SKM-1 (cell line): Measurements from ENCODE around the gene CREB3L1.

ENCODE experiments used
- DNase-seq: peaks from one replicate; lab custom pipeline; 2025; ENCODE audit not compliant: unreplicated experiment; lab: John Stamatoyannopoulos, UW

Gene CREB3L1, protein sequence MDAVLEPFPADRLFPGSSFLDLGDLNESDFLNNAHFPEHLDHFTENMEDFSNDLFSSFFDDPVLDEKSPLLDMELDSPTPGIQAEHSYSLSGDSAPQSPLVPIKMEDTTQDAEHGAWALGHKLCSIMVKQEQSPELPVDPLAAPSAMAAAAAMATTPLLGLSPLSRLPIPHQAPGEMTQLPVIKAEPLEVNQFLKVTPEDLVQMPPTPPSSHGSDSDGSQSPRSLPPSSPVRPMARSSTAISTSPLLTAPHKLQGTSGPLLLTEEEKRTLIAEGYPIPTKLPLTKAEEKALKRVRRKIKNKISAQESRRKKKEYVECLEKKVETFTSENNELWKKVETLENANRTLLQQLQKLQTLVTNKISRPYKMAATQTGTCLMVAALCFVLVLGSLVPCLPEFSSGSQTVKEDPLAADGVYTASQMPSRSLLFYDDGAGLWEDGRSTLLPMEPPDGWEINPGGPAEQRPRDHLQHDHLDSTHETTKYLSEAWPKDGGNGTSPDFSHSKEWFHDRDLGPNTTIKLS

DNA sequence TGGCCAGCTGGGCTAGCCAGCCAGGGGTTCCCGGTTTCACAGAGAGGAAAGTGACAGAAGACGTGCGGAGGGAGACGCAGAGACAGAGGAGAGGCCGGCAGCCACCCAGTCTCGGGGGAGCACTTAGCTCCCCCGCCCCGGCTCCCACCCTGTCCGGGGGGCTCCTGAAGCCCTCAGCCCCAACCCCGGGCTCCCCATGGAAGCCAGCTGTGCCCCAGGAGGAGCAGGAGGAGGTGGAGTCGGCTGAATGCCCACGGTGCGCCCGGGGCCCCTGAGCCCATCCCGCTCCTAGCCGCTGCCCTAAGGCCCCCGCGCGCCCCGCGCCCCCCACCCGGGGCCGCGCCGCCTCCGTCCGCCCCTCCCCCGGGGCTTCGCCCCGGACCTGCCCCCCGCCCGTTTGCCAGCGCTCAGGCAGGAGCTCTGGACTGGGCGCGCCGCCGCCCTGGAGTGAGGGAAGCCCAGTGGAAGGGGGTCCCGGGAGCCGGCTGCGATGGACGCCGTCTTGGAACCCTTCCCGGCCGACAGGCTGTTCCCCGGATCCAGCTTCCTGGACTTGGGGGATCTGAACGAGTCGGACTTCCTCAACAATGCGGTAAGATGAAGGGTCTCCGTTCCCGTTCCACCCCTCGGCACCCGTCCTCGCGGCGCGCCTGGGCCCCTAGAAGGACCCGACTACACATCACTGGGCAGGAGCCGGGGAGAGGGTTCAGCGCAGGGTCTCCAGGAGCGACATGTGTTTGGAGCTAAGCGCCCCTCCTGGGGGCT lies at the start of gene CREB3L1:
Gene CREB3L1 (plus strand): TSS at position 41 of the 765 bp plus-strand sequence. CDS start 450 bp downstream, at position 491.
- no peak for DNase-seq

GRCh38 chr11:46229230-46229629 lies 48.2 kb upstream of the CREB3L1 start:
- DNase-seq, result no peak

GRCh38 chr11:46234311-46234710 lies 43.2 kb upstream of the CREB3L1 start:
- DNase-seq, result no peak

DNA sequence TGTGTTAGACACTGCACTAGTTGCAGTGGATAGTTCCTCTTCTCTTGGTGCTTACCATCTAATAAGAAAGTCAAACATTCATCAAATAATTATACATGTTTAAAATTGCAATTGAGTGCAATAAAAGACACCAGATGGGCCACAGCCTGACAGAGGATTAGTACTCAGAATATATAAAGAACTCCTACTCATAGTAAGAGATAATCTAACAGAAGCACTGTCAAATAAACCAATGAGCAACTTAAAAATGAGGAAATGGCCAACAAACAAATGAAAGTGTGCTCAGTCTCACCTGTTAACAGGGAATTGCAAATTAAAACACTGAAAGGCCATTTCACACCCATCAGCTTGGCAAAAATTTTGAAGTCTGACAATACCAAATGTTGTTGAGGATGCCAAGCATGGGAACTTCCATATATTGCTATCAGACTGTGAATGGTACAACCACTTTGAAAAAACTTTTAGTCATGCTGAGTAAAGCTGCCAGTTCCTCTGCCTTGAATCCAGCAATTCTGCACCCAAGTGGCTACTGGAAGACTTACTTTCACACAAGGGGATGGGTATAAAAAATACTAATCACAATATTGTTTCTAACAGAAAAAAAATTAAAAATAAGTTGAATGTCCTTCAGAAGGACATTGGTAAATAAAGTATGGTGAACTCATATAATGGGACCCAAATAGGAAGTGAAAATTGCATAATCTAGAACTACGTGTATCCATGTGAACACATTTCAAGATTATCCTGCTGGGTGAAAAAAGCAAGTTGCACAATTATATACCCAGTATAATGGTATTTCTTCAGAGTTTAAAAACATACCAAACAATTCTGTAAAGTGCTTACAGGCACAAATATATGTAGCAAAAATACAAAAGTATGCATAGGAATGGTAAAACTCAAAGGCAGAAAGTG lies 41.4 kb upstream of the CREB3L1 start:
- DNase-seq, result peak; percentile 85

DNA sequence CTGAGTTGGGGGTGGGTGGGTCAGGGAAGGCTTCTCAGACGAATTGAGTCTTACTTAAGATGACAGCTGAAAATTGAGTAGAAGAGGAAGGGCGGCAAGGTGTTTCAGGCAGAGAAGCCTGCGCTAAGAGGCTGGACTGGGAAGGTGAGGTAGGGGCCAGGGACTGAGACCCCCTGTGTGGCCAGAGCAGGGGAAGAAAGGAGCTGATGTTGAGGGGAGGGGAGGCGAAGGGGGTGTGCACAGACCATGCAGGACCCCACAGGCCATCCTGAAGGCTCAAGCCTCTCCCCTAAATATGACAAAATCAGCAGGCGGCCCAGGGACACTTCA lies 40.6 kb upstream of the CREB3L1 start:
- DNase-seq, result no peak

DNA sequence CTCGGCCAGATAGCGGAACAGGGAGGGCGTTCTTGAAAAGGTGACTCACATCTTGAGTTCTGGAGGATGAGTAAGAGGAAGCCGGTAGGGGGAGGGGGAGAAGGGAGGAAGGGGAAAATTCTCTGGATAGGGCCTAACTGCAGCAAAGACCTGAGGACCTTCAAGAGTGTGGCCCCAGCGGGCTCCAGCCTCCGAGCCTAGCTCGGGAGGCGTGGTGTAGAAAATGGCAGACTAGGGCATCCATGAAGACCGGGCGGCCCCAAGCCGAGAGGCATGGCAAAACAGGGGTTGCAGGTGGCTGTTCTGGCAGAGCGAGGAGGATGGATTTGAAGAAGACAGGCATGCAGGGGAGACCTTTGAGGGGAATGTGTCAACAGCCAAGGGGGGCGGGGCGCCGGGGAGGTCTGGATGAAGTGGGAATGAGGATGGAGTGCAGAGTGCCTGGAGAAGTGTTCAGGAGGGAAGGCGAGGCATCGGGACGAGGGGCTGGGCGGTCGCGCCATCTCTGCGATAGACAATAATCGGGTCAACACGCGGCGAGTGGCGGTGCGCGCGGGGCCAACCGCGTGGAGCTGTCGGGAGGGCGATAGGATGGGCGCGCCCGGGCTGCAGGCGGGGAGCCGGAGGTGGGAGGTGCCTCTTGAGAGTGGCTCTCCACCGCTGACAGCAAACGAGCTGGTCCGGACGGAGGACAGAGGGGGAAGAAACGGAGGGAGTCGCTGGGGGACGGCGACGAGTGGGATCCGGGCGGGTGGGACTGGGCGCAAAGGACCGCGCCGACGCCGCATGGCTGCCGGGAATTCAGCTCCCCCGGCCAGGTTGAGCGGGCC lies 40.0 kb upstream of the CREB3L1 start:
- DNase-seq, result peak; percentile 58

GRCh38 chr11:46238078-46238966 lies 39.1 kb upstream of the CREB3L1 start:
- DNase-seq, result no peak

GRCh38 chr11:46238967-46239800 lies 38.3 kb upstream of the CREB3L1 start:
- DNase-seq, result peak; percentile 79

GRCh38 chr11:46239801-46240061 lies 37.7 kb upstream of the CREB3L1 start:
- no peak for DNase-seq

DNA sequence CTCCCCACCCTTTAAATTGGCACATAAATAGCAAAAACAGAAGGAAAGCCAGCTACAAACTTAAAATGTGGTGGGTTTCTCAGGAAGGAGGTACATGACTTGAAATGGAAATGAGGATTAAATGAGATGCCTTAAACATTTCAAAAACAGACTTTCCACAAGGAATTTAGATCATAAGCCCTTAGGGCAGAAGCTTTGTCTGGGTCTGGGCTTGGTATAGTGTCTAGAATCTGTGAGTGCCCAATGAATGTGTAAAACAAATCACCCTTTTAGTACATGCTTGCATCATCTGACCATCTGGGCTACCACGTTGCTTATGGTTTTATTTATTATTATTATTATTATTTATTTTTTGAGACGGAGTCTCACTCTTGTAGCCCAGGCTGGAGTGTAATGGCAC lies 37.1 kb upstream of the CREB3L1 start:
- DNase-seq, result no peak

- DNase-seq, result no peak
These were observed 36.6 kb upstream of the CREB3L1 start for GRCh38 chr11:46240861-46241260.

- no peak for DNase-seq
These were observed 35.2 kb upstream of the CREB3L1 start for GRCh38 chr11:46242041-46242951.

DNA sequence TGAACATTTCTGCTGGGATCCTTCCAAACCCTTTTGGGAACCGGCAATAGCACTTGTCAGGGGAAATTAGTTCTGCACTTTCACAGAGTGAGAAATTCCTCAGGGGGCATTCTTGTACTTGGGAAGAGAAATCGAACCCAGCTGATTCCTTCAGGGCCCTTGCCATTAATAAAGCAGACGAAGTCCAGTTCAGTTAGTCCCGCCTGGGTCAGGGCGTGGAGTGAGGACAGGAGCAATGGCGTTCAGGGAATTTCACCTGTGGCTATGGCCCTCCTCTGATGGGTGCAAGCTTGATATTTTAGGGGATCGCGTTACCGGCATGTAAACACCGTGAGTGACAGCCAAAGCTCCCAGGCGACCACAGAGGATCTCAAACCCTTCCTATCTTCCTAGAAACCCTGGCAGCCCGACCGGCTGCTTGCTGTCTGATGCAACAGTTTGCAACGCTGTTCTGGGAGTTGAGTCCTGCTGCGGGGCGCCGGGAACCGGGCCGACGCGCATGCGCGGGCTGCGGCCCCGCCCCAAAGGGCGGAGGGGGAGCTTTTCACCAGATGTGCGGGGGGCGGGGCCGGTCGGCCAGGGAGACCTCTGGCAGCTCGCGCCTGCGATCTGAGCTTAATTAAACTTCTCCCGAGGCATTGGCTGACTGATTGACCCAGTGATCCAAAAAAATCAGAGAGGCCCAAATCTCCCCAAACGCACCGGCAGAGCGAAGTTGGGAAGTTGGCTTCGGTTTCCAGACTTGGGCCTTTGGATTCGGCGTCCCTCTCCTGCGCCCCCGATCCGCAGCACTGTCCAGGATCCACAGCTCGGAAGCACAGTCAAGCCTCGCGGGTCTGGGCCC lies 34.3 kb upstream of the CREB3L1 start:
- peak; percentile 60 for DNase-seq

- DNase-seq, result no peak
These were observed 33.7 kb upstream of the CREB3L1 start for GRCh38 chr11:46243796-46244109.

DNA sequence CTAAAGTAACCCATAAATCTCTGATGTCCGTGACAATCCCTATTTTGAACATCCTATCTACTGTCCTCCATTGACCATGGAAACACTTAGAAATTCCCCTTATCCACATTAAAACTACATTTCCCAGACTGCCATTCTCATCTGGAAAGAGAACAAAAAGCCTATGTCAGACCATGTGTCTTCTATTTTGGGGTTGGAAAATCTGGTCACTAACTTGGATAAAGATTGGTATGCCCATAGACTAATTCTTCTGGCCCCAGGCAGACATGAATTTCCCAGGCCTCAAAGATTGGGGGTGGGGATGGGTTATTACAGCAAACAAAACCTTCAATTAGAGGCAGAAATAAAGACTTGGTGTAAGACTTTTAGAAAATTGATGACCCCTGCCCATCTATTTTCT lies 30.9 kb upstream of the CREB3L1 start:
- no peak for DNase-seq

- DNase-seq, result no peak
These were observed 30.4 kb upstream of the CREB3L1 start for GRCh38 chr11:46247090-46247489.

DNA sequence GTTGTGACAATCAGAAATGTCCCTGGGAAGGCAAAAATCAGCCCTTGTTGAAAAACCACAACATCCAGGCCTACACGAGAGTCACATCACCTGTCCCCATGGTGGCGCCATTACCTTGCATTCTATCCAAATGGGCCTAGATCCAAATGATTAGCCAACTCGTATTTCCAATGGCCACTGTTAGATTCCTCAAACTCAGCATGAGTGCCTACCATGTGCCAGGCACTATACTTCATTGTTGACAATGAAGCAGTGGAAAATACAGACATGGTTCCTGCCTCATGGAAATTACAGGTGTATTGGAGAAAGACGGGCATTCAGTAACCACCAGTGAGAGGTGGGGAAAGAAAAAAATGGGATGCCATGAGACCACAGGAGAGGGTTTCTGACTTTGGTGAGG lies 29.8 kb upstream of the CREB3L1 start:
- no peak for DNase-seq
